Measurements from ENCODE around the gene ELOA.
"Not testable (repeated sequence)": the region's sequence is repeated elsewhere in the genome, so short reads cannot be mapped to it uniquely, and the experiment has no call there.

Gene ELOA

DNA sequence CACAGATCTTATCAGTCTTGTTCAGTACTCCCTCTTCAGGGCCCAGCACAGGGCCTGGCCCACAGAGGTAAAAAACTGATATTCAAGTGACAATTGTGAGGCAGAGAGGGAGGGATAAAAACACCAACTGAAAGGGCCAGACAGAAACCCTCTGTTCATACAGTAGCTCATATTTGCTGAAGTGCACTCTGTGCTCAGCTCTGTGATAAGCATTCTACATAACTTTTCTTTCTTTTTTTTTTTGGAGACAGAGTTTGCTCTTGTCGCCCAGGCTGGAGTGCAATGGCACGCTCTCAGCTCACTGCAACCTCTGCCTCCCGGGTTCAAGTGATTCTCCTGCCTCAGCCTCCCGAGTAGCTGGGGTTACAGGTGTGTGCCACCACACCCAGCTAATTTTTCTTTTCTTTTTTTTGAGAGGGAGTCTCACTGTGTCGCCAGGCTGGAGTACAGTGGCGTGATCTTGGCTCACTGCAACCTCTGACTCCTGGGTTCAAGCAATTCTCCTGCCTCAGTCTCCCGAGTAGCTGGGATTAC, 59.6 kb downstream of the ELOA start:
- not testable (repeated sequence) for DNase-seq

DNA sequence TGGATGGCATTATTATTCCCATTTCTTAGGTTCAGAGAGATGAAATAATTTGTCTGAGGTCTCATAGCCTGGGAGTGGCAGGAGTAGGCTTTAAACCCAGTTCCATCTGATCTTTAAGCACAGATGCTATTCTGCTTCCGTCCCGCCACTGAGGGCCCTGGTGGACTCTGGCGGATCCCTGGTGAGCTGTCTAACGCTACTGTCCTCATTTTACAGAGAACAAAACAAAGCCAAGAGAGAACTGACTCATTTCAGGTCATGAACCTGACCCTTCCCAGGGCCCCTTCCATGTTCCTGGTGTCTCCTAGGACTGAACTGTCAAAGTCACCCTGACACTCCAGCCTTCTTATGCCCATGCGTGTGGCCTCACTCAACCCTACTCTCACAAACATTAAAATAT, 60.4 kb downstream of the ELOA start:
- no peak for DNase-seq

DNA sequence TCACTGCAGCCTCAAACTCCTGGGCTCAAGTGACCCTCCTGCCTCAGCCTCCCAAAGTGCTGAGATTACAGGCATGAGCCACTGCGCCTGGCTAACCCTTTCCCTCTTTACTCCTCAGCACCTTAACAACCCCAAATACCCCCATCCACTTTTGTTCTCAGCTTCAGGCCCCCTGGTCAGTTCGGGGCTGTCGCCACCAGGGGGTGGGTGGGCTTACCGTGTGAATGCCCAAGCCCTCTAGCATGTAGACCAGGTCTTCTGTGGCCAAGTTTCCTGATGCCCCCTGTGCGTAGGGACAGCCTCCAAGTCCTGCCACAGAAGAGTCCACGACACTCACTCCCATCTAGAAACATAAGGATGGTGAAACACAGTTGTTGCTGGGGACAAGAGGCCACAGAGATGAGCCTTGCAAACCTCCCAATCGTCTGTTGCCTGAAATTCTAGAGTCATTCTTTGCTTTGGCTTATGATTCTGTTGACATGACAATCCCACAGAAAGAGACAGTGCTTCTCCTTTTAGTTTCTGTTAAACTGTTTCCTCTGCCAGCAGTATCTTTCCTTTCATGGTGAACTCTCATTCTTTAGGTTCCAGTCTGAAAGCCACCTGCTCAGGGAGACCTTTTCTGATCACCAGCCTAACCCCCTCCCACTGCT, 61.0 kb downstream of the ELOA start:
- DNase-seq = peak; percentile 43

DNA sequence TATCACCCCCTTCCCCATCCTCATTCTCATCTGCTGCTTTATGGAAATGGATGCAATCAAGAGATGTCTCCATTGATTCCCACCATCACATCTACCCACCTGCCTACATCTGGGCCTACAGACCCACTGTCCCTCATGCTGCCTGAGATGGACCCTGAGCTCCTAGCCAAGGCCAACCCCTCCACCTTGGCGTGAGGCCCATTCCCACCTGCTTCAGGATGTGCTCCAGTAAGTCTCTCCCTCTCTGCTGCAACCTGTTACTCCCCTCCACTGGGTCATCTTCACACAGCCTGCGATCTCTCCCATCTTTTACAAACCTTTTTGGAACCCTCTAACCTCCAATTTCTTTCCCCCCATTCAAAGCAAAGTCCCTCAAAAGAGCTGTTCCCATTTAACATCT, 61.8 kb downstream of the ELOA start:
- no peak for DNase-seq

DNA sequence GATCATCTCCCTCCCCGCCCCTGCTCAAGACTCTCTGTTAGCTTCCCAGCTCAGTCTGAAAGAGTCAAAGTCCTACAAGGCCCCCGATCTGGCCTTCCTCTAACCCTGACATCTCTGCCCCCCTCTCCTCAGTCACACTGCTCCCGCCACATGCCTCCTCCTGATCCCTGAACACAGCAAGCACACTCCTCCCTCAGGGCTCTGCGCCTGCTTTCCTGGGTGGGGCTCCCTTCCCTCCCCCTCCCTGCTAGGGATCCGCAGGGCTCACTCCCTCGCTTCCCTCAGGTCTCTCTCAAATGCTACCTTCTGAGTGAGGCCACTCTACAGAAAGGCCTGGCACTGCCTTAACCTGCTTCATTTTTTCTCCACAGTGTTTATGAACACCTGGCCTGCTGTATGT, 63.0 kb downstream of the ELOA start:
- no peak for DNase-seq

DNA sequence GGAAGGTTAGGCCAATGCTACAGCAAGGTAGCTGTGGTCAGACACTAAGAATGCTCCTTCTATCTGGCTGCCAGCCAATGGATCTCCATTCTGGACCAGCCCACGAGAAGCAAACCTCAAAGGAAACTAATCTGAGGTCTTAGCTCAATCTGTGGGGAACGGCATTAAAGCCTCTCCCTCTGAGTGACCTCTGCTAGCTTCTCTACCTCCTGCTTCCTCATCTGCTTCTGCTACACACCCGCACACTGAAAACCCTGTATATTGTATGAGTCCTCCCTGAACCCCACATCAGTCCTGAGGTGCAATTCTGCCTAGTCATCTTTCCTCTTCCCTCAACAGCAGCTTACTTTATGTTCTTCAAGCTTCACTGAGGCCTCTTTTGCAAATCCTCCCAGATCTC, 64.2 kb downstream of the ELOA start:
- DNase-seq = no peak

DNA sequence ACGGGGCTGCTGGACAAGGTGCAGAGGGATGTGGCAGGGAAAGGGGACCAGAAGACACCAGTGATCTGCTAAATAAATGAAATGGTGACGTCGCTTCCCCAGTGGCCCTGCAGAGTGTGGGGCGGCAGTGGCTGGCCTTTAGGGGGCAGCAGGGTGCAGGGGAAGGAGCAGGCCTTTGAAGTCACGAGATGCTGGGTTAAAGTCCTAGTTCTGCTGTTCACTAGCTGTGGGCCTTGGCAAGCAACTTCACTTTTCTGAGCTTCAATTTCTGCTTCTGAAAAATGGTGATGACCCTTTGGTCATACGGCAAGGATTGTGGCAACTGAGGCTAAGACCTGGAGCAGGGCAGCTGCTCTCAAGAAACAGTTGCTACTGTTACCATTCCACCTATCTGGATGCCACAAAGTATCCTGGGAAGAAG, 66.5 kb downstream of the ELOA start:
- DNase-seq = peak; percentile 85

DNA sequence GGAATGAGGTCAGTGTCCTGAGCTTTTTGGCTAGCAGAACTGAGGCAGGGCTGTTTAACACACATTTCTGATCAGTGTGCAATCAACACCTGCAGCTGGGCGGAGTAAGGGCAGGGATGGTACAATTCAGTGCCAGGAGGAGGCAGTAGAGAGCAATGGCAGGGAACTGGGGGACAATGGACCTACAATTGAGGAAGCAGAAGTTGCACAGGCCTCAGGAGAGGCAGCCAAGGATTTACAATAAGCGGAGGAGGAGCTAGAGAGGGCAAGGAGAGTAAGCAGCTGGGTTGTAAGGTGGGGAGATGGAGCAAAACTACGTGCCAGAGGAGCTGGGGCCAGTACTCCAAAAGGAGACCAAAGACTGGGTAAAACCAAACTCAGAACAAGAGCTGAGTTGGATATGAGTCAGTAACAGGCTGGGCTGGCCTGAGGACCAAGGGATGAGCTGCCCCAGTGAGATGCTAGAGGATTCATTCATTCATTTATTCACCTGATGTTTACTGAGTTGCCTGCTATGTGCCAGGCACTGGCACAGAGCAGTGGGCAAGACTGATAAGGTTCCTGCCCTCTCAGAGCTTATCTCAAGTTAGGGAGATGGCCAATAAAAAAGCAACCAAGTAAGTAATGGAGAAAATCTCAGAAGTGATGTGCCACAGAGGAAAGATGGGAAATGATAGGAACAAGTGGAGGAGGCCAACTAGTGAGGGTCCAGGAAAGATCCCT, 67.7 kb downstream of the ELOA start:
- DNase-seq = peak; percentile 61

Measured in NCI-H82 (cell line).